WTC11 (cell line): ENCODE results near the gene ZSCAN18. TPM values are rescaled to one million over a fixed set of nuclear protein-coding genes. Genes with fewer than 3 reads are reported as not detected.

Source experiments
- ATAC-seq: fragments of 200-7000 bp; cut with Tn5 transposase; 2 replicates; pipeline ENCODE4 v1.10.0; 2021; ENCODE audit warnings: mild to moderate bottlenecking, moderate library complexity
- CTCF ChIA-PET: fragments of 300-600 bp; sonication (Branson Sonifier 250); formaldehyde crosslinking; loops from one replicate; lab custom pipeline; 2021; ENCODE audit warnings: antibody characterized with exemption; lab: Charles Lee
- POLR2A ChIA-PET: fragments of 350-600 bp; sonication (Branson Sonifier 250); formaldehyde crosslinking; loops from one replicate; lab custom pipeline; 2021; ENCODE audit warnings: antibody characterized with exemption; lab: Charles Lee
- DNase-seq: peaks from one replicate; pipeline ENCODE4 v3.0.0; 2021; ENCODE audit warnings: low spot score
- H3K27ac Mint-ChIP-seq: 2 replicates; pipeline ENCODE4 v1.8.0; 2021; ENCODE audit warnings: mixed read lengths
- H3K27me3 Mint-ChIP-seq: 2 replicates; pipeline ENCODE4 v1.8.0; 2021; ENCODE audit warnings: low read depth, mild to moderate bottlenecking, moderate library complexity, mixed read lengths
- H3K36me3 Mint-ChIP-seq: 2 replicates; pipeline ENCODE4 v1.8.0; 2021; ENCODE audit warnings: mixed read lengths
- H3K4me1 Mint-ChIP-seq: 2 replicates; pipeline ENCODE4 v1.8.0; 2022; ENCODE audit warnings: mixed read lengths
- H3K4me3 Mint-ChIP-seq: 2 replicates; pipeline ENCODE4 v1.8.0; 2021; ENCODE audit warnings: mild to moderate bottlenecking, moderate library complexity, mixed read lengths
- H3K9me3 Mint-ChIP-seq: 2 replicates; pipeline ENCODE4 v1.8.0; 2021; ENCODE audit warnings: mixed read lengths
- ATF6 ChIP-seq: sonication (generic); formaldehyde crosslinking; IDR thresholded peaks from 2 replicates; pipeline ENCODE4 v1.8.1; 2023; ENCODE audit warnings: mild to moderate bottlenecking, missing genetic modification reagents
- CDX4 ChIP-seq: fragments of 250-450 bp; sonication (Bioruptor Pico); IDR thresholded peaks from 2 replicates; pipeline ENCODE4 v1.9.0; 2021; ENCODE audit warnings: moderate library complexity, mild to moderate bottlenecking, inconsistent platforms, borderline replicate concordance
- CREB1 ChIP-seq: sonication (generic); formaldehyde crosslinking; IDR thresholded peaks from 2 replicates; pipeline ENCODE4 v1.8.0; 2023; ENCODE audit warnings: mild to moderate bottlenecking, missing genetic modification reagents
- CREM ChIP-seq: sonication (generic); formaldehyde crosslinking; IDR thresholded peaks from 2 replicates; pipeline ENCODE4 v1.8.1; 2022; ENCODE audit warnings: mild to moderate bottlenecking, missing genetic modification reagents, moderate library complexity
- E2F5 ChIP-seq: sonication (generic); formaldehyde crosslinking; IDR thresholded peaks from 2 replicates; pipeline ENCODE4 v1.8.1; 2022; ENCODE audit warnings: mild to moderate bottlenecking, moderate library complexity, missing genetic modification reagents
- HMGXB4 ChIP-seq: sonication (generic); formaldehyde crosslinking; IDR thresholded peaks from 2 replicates; pipeline ENCODE4 v1.8.1; 2023; ENCODE audit warnings: mild to moderate bottlenecking, moderate library complexity, missing genetic modification reagents
- MAX ChIP-seq: sonication (generic); formaldehyde crosslinking; IDR thresholded peaks from 2 replicates; pipeline ENCODE4 v1.8.0; 2022; ENCODE audit warnings: mild to moderate bottlenecking, missing genetic modification reagents
- MYBL2 ChIP-seq: sonication (generic); formaldehyde crosslinking; IDR thresholded peaks from 2 replicates; pipeline ENCODE4 v1.8.1; 2023; ENCODE audit warnings: mild to moderate bottlenecking, moderate library complexity, missing genetic modification reagents
- NFATC4 ChIP-seq: fragments of 250-450 bp; sonication (Bioruptor Pico); IDR thresholded peaks from 2 replicates; pipeline ENCODE4 v1.9.0; 2021; ENCODE audit warnings: mild to moderate bottlenecking
- NR1H2 ChIP-seq: sonication (generic); formaldehyde crosslinking; IDR thresholded peaks from 2 replicates; pipeline ENCODE4 v1.9.0; 2021; ENCODE audit warnings: mild to moderate bottlenecking, moderate library complexity, missing genetic modification reagents
- PRDM15 ChIP-seq: sonication (generic); formaldehyde crosslinking; IDR thresholded peaks from 2 replicates; pipeline ENCODE4 v1.8.0; 2022; ENCODE audit warnings: missing genetic modification reagents
- PREB ChIP-seq: sonication (generic); formaldehyde crosslinking; IDR thresholded peaks from 2 replicates; pipeline ENCODE4 v1.8.1; 2022; ENCODE audit warnings: mild to moderate bottlenecking, missing genetic modification reagents, moderate library complexity, borderline replicate concordance
- PRRX2 ChIP-seq: fragments of 250-450 bp; sonication (Bioruptor Pico); IDR thresholded peaks from 2 replicates; pipeline ENCODE4 v1.8.0; 2021; ENCODE audit warnings: mild to moderate bottlenecking
- SOX15 ChIP-seq: fragments of 250-450 bp; sonication (Bioruptor Pico); IDR thresholded peaks from 2 replicates; pipeline ENCODE4 v1.9.0; 2021; ENCODE audit warnings: mild to moderate bottlenecking
- STAT6 ChIP-seq: sonication (generic); formaldehyde crosslinking; conservative IDR thresholded peaks from 2 replicates; pipeline ENCODE4 v1.8.1; 2023; ENCODE audit warnings: mild to moderate bottlenecking, low read depth, missing genetic modification reagents, moderate library complexity
- TCF7 ChIP-seq: sonication (generic); formaldehyde crosslinking; IDR thresholded peaks from 2 replicates; pipeline ENCODE4 v1.8.0; 2022; ENCODE audit warnings: mild to moderate bottlenecking, low read depth, missing genetic modification reagents, moderate library complexity
- ZNF396 ChIP-seq: fragments of 250-450 bp; sonication (Bioruptor Pico); IDR thresholded peaks from 2 replicates; pipeline ENCODE4 v1.8.0; 2021; ENCODE audit warnings: mild to moderate bottlenecking, moderate library complexity, borderline replicate concordance
- total RNA-seq: library from RNA; stranded (reverse); gene quantifications from 3 replicates; pipeline ENCODE4 v1.2.3, GENCODE V29; 2021

ZSCAN18 gene
- total RNA-seq, 1 experiment from 2014 or later = 55.9 TPM

- ChIA-PET CTCF (no interaction called here), POLR2A (interaction anchor here (0.5 kb wide), 1 partner anchor 29 kb away, joined by 5 read pairs; no protein-coding TSS in a partner anchor)
- H3K27me3 Mint-ChIP-seq = peaks cover 31% of the 10 kb centered on the region
- no peak overlapping the region for H3K4me3 Mint-ChIP-seq
- ATAC-seq = no peak
- peaks cover 76% of the 10 kb centered on the region for H3K36me3 Mint-ChIP-seq
- H3K9me3 Mint-ChIP-seq = peaks cover 87% of the 10 kb centered on the region
- TF ChIP-seq HMGXB4 (CRISPR knock-in tag) (no peak), MYBL2 (CRISPR knock-in tag) (no peak), ZNF396 (no peak), TCF7 (no peak), CREM (CRISPR knock-in tag) (no peak), E2F5 (no peak), PRDM15 (CRISPR knock-in tag) (no peak)
- no peak for DNase-seq
- H3K27ac Mint-ChIP-seq = no peak overlapping the region
- no peaks in the 10 kb centered on the region for H3K4me1 Mint-ChIP-seq
These were observed 25.3 kb upstream of the ZSCAN18 start for GRCh38 chr19:58123354-58123753.

- CTCF ChIA-PET = interaction anchor here (0.6 kb wide), 1 partner anchor 182 kb away, joined by 3 read pairs; no protein-coding TSS in a partner anchor
- DNase-seq (no peak), ATAC-seq (no peak)
- no peak overlapping the region for H3K4me3 Mint-ChIP-seq
- H3K4me1 Mint-ChIP-seq = no peaks in the 10 kb centered on the region
- H3K9me3 Mint-ChIP-seq = peaks cover 81% of the 10 kb centered on the region
- peaks cover 36% of the 10 kb centered on the region for H3K27me3 Mint-ChIP-seq
- no peak overlapping the region for H3K27ac Mint-ChIP-seq
- peaks cover 55% of the 10 kb centered on the region for H3K36me3 Mint-ChIP-seq
- no peak for TF ChIP-seq CDX4 (CRISPR knock-in tag)
- TF ChIP-seq CREB1 (CRISPR knock-in tag) = no peak
- TF ChIP-seq ATF6 = no peak
- TF ChIP-seq NR1H2 (CRISPR knock-in tag) = no peak
- no peak for TF ChIP-seq MAX
- TF ChIP-seq PRRX2 (CRISPR knock-in tag) = no peak
- TF ChIP-seq PREB = no peak
- TF ChIP-seq NFATC4 (CRISPR knock-in tag) = no peak
- no peak for TF ChIP-seq STAT6 (CRISPR knock-in tag)
- no peak for TF ChIP-seq CREM (CRISPR knock-in tag)
- no peak for TF ChIP-seq SOX15
- TF ChIP-seq, all 79 proteins: peak for 0
- POLR2A ChIA-PET = no interaction called here
These were observed 21.1 kb upstream of the ZSCAN18 start for GRCh38 chr19:58118979-58119733.
